Measurements from ENCODE around the gene CDC23.
"Not testable (repeated sequence)": the region's sequence is repeated elsewhere in the genome, so short reads cannot be mapped to it uniquely, and the experiment has no call there.

Gene CDC23

DNA sequence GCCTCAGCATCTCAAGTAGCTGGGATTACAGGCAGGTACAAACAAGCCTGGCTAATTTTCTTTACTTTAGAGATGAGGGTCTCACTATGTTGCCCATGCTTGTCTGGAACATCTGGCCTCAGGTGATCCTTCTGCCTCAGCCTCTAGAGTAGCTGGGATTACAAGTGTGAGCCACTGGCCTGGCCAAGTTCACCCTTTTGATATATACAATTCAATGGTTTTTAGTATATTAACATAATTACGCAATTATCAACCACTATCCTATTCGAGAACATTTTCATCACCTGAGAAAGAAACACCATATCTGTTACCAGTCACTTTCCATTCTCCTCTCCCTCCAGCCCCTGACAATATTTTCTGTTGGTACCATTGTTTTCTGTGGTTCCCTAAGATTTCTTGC, 3.7 kb upstream of the CDC23 start:
- DNase-seq (ENCODE audit: low spot score): no peak

DNA sequence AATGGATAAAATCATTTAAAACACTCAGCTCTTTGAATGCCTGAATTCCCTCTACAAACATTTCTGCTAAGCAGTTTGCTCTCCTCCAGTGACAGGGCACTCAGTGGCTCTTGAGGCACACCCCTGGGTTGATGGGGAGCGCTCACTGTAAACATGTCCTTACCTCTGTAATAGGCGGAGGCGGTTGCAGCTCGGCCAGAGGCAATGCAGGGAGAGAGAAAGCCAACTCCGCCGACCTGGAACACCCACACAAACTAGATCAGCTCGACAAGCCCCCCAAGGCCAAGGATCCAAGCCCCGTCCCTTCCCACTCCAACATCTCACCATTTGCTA, 329 bp downstream of the CDC23 start:
- peak; percentile 19 for DNase-seq (ENCODE audit: low spot score)

DNA sequence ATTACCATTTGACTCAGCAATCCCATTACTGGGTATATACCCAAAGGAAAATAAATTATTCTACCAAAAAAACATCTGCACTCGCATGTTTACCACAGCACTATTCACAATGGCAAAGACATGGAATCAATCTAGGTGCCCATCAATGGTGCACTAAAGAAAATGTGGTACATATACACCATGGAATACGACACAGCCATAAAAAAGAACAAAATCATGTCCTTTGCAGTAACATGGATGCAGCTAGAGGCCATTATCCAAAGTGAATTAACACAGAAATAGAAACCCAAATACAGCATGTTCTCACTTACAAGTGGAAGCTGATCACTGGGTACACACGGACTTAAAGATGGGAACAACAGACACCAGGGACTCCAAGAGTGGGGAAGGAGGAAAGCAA, 2.1 kb downstream of the CDC23 start:
- DNase-seq (ENCODE audit: low spot score): no peak

DNA sequence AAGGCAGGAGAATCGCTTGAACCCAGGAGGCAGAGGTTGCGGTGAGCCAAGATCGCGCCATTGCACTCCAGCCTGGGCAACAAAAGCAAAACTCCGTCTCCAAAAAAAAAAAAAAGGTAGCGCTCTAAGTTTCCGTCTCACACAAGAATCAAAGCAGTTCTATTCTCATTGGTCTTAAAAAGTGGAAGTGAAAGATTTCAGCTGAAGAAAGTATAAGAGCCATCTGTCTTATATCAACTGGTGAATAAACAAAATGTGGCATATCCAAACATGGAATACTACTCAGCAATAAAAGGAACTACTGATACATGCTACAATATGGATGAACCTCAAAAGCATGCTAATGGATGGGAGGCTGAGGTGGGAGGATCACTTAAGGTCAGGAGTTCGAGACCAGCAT, 19.3 kb downstream of the CDC23 start:
- DNase-seq (ENCODE audit: low spot score): not testable (repeated sequence)

DNA sequence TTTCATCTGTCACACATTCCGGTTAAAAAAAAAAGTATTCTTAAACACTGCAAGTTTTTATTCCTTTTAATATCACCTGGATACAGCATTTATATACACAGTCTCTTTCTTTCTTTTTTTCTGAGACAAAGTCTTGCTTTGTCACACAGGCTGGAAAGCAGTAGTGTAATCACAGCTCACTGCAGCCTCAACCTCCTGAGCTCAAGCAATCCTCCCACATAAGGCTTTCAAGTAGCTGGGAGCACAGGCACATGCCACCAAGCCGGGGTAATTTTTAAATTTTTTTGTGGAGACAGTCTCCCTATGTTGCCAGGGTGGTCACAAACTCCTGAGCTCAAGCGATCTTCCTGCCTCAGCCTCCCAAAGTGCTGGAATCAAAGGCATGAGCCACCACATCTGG, 20.3 kb downstream of the CDC23 start:
- DNase-seq (ENCODE audit: low spot score): no peak

DNA sequence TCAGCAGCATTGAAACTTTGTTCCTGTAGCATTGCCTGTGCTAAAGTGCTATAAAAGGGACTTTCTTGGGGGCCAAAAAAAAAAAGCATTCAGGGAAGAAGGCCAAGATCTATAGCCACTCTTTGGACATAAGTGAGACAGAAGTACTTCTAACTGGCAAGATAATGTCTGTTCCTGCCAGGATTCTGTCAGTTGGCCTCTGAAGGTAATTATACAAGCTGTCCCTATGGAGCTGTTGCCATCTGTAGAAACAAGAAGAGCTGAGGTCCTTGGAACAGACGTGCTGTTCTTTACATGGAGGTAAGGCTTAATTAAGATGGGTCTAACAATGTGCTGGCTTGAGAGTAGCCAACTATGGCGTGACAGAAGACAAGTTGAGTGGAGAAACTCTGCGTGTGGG, 24.5 kb downstream of the CDC23 start:
- DNase-seq (ENCODE audit: low spot score): no peak

DNA sequence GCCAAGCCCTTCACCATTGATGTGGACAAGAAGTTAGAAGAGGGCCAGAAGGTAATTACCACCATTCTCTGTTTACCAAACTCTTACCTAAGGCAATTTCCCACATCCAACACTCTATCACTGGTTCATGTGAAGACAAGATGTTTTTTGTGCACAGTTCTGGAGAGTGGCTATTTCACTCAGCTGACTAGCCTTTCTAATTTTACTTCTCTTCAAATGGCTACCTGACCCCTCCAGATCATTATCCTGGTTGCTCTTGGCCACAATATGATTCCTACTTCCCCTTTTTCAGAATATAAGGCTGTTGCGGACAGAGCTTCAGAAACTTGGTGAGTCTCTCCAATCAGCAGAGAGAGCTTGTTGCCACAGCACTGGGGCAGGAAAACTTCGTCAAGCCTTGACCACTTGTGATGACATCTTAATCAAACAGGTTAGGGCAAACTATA, 27.1 kb downstream of the CDC23 start:
- no peak for DNase-seq (ENCODE audit: low spot score)

DNA sequence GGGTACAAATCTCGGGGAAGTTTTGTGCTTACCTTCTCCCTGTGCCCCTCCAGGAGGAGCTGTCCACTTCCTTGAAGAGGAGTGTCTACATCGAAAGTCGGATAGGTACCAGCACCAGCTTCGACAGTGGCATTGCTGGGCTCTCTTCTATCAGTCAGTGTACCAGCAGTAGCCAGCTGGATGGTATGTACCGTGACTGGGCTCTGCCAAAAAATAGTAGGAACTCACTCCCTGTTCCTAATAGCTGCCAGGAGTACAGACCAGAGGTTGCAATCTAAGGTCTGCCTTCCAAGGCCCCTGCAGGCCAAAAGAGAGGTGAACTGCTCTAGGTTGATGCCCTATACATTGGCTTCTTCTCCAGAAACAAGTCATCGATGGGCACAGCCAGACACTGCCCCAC, 30.3 kb downstream of the CDC23 start:
- no peak for DNase-seq (ENCODE audit: low spot score)

DNA sequence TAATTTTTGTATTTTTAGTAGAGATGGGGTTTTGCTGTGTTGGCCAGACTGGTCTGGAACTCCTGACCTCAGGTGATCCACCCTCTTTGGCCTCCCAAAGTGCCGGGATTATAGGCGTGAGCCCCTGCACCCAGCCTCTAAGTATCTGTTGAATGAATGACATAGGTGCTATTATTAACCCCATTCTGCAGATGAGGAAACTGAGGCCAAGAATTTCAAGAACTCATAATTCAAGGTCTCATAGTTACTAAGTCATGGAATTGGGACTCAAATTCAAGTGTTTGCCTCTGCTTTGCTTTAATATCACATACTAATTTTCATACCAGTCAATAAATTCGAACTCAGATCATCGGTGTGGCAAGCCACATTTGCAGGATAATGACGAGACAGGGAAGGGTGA, 32.3 kb downstream of the CDC23 start:
- no peak for DNase-seq (ENCODE audit: low spot score)

DNA sequence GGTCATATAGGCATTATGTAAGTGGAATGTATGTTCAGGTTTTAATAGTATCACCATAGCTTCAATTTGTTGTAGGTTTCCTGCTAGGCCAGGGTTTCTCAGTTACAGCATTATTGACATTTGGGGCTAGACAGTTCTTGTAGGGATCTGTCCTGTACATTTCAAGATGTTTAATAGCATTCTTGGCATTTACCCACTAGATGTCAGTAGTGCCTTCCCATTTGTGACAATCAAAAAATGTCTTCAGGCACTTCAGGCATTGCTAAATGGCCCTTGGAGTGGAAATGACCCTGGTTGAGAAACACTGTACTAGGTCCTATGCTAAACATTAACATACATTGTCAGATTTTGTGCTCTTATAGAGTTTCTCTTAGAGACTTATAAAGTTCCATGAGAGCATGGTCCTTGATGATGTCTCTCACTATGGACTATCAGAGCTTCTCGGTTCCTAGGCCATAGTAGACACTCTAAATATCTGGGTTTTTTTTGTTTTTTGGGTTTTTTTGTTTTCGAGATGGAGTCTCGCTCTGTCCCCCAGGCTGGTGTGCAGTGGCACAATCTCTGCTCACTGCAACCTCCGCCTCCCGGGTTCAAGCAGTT, 32.8 kb downstream of the CDC23 start:
- DNase-seq (ENCODE audit: low spot score): peak; percentile 21

DNA sequence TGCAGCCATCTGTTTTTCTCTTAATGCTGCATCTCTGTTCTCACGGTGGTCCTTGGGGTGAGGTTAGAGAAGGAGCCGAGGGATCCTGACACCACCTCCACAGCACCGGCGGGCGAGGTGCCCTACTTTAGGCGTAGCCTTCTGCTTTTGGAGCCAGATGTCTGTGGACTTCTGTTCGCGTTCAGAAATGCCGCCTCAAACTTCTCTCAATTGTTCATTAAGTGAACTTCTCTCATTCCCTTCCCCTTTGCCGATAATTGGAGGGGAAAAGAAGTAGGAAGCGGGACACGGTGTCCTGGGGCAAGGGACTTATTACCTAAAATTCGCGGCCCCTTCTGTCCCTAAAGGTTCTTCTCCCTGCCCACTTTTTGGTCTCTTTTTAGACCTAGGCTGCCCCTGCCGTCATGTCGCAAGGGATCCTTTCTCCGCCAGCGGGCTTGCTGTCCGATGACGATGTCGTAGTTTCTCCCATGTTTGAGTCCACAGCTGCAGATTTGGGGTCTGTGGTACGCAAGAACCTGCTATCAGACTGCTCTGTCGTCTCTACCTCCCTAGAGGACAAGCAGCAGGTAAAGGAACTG, 33.8 kb downstream of the CDC23 start:
- no peak for DNase-seq (ENCODE audit: low spot score)

DNA sequence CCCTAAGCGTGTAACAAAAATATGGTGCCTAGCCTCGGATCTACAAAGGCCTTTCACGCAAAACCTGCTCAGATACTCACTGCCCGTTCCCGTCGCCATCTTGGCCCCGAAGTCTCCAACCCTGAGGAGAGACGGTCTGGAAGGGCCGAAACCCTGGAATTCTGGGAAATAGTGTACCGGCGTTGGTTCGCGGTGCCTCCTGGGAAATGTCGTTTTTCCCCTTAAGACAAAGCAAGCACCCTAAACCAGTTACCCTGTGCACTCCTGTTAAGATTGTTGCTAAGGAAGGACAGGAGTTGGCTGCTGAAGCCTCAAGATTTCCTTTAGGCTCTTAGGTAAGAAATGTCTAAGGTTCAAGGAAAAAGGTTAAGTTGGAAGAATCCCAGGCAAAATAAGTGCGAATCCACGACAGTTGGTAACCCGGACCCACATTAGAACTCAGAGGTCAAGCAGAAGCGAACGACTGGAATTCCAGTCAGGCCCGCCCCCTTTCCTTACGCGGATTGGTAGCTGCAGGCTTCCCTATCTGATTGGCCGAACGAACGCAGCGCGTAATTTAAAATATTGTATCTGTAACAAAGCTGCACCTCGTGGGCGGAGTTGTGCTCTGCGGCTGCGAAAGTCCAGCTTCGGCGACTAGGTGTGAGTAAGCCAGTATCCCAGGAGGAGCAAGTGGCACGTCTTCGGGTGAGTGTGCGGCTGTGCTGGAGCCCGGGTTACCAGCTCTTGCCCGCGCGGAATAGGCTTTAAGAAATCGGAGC, 34.4 kb downstream of the CDC23 start, which contains the start of the genes BRD8 and KIF20A:
Gene BRD8 (minus strand): TSS at position 115 of the 761 bp plus-strand sequence. CDS start 16 bp downstream, at position 99.
Gene KIF20A (plus strand): TSS at position 597 of the 761 bp plus-strand sequence. CDS start 569 bp downstream, outside the sequence.
- DNase-seq (ENCODE audit: low spot score): peak; percentile 95

DNA sequence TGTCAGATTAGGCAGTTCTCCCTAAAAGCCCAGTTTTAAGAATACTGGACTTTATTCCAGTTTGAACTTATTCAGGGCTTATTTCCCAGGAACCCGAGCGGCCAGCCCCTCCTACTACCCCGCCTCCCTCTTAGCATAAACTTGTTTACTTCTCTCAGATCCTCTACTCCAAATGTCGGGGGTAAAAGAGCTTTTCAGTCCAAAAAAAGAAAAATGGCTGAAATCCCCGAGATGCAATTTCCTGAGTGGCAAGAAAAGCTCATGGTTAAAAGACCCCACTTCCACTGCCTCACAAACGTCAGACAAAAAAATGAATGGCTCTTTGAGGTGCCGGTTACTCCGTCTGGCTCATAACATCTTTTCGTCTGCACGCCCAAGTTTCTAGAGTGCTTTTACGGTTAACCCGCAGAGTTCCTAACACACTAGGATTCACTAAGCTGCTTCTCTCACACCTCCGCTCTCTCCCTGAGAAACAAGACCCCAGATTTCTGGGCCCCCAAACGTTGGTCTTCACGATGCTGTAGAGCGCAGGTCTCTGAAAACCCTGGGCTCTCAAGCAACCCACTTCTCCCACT, 35.1 kb downstream of the CDC23 start:
- DNase-seq (ENCODE audit: low spot score): peak; percentile 66

DNA sequence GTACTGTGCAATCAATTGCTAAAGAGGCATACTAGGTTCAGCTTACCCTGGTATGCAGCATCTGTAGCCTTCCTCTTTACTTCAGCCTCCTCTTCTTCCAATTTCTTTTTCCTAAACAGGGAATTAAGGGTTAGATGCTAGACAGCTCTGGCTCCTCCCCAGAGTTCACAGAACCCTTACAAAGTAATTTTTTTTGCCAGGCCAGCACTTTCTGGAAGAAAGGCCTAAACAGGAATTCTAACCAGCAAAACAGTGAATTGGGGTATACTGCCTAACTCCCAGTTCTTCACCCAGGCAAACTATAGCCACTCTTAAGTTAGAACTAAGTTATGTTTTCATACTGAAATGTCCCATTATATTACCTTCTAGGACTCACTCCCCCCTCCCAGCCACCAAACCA, 42.8 kb downstream of the CDC23 start:
- no peak for DNase-seq (ENCODE audit: low spot score)

DNA sequence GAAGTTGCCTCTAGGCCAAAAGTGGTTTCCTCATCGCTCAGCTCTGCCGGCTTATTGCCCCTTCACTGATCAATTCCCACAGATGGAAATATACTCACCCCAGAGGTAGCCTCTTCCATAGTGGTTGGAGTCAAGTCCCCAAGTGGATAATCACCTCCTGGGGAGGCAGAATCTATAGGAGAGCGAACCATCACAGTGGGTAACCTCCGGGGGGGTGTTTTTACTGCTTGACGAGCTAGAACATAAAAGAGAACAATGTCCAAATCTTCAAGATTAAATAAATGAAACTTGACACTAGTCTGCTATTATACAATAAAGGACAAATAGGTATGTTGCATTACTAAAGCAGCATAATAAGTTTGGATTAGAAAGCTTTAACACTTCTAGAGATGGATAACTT, 44.0 kb downstream of the CDC23 start:
- no peak for DNase-seq (ENCODE audit: low spot score)

DNA sequence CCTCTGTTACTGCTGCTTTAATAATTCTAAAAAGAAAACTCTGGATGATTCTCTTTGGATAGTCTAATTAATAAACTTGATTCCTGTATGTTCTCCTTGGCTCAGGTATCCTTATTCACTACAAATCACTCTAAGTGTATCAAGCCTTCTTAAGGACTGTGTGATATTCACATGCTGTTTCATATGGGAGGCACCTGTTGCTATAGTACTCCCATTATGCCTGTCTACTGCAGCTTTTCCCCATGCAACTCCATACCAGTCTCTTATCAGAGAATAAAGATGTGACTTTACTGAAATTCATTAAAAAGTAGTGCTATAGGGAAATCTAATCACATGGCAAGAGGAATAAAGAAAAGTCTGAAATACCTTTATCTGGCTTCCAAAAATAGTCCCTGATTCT, 49.4 kb downstream of the CDC23 start:
- no peak for DNase-seq (ENCODE audit: low spot score)

DNA sequence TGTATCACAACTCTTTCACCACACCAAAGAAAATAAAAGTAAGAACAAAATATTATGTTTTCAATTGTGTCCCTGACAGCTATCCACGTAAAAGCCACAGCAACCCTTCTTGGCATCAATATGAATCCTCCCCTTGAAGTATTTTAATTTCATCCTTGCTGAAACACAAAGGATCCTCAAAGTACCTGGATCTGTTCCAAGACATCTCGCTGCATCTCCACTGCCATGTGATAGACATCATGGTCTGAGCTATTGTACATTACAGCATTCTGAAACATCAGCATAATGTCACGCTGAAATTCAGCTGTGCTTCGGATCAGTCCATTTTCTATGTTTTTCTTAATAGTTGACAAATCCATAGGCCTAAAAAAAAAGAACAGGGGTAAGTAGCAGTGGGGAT, 52.4 kb downstream of the CDC23 start:
- no peak for DNase-seq (ENCODE audit: low spot score)

DNA sequence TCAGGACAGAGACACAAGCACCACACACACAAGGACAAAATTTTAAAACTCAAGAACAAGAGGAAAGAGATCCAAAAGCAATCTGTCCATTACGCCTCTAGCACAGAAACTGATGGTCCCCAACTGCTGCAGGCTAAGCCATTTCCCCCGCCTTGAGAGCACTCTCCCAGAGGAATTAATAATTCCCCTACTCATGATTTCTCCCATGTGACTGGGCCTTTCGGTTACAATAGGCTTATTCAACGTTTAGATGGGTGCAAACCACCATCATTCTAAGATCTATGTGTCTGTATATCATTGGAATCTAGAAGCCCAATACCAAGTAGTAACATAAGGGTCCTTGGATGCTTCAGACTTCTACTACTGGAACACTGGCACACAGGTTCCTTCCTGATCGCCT, 53.5 kb downstream of the CDC23 start:
- no peak for DNase-seq (ENCODE audit: low spot score)

DNA sequence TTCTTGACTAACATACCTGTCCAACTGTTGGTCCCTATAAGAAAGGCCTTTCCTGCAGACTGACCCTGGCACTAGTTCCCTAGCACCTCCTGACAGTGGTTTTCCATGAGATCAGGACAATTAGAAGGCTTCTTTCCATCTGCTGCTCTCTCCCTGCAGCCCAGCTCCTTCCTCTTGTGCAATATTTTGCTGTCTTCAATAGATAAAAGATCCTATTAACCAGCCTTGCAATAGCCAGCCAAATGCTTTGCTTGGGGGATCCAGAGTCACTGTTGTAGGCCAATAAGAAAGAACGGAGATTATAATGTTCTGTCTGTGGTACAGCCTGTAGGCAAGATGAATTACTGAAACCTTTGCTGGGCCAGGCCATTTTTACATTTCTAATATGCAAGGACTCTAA, 55.5 kb downstream of the CDC23 start:
- no peak for DNase-seq (ENCODE audit: low spot score)

DNA sequence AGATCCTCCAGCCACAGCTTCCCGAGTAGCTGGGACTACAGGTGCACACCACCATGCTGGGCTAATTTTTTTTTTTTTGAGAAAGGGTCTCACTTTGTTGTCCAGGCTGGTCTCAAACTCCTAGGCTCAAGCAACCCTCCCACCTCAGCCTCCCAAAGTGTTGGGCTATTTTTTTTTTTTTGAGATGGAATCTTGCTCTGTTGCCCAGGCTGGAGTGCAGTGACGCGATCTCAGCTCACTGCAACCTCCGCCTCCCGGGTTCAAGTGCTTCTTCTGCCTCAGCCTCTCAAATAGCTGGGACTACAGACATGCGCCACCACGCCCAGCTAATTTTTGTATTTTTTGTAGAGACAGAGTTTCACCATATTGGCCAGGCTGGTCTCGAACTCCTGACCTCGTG, 57.1 kb downstream of the CDC23 start:
- not testable (repeated sequence) for DNase-seq (ENCODE audit: low spot score)

DNA sequence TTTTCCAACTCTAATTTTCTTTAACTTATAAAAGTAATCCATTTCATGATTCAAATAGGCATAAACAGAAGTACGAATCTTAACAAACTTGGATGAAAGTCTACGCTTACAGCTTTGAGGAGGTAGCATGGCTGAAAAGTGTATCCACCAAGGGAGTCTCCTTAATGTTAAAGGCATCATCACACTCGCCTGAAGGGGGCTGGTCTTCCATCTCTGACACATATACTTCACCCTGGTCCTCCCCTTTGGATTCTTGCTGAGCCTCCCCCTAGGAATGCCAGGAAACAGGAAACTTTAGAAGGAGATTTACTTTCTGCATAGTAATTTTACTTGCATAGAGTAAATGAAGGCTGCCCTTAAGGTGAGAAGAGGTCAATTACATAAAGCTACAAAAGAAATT, 63.6 kb downstream of the CDC23 start:
- DNase-seq (ENCODE audit: low spot score): no peak

DNA sequence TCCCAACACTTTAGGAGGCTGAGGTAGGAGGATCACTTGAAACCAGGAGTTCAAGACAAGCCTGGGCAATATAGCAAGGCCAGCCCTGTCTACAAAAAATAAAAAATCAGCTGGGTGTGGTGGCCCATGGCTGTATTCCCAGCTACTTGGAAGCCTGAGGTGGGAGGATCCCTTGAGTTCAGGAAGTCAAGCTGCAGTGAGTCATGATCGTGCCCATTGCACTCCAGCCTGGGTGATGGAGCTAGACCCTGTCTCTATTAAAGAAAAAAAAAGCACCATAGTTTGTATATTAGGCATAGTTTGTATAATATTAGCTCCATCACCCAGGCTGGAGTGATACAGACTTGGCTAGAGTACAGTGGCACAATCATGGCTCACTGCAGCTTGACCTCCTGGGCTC, 64.3 kb downstream of the CDC23 start:
- DNase-seq (ENCODE audit: low spot score): peak; percentile 36

DNA sequence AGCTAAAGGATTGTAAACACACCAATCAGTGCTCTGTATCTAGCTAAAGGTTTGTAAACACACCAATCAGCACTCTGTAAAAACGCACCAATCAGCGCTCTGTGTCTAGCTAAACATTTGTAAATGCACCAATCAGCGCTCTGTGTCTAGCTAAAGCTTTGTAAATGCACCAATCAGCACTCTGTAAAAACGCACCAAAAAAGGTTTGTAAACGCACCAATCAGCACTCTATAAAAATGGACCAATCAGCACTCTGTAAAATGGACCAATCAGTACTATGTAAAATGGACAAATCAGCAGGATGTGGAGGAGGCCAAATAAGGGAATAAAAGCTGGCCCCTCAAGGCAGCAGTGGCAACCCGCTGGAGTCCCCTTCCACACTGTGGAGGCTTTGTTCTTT, 69.5 kb downstream of the CDC23 start:
- not testable (repeated sequence) for DNase-seq (ENCODE audit: low spot score)
